Ureter (tissue), 1 donor: ENCODE results near the gene MEIS2. TPM values are rescaled to one million over a fixed set of nuclear protein-coding genes. Genes with fewer than 3 reads are reported as not detected.

ENCODE experiments used
- DNase-seq: peaks from one replicate; pipeline ENCODE4 v3.0.0-alpha.2; 2020; ENCODE audit warnings: low spot score
- total RNA-seq: library from RNA; stranded (reverse); gene quantifications from one replicate; pipeline ENCODE4 v1.2.4, GENCODE V29; 2023
- donor health status: DM: yes; HTN: yes; CAD: no.

MEIS2 gene
- total RNA-seq, 1 donor from 2014 or later, result 74.8 TPM

DNA sequence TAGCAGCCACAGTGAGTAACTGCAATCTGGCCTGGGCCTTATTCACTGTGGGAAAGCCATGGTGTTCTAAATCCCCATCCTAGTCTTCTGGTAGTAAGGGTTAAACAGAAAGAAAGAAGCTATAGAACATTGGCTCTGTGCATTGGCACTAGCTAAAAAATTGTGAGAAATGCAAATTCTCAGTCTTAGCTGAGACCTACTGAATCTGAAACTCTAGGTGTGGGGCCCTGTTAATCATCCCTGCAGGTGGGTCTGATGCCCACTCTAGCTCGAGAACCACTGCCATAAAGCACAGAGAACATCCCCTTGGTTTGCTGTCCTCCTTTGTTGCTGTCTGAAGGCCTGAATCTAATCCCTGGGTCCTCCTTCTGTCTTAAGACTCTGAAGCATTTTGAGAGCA, 59.3 kb downstream of the MEIS2 start:
- DNase-seq, result no peak

GRCh38 chr15:37040072-37040742, 60.1 kb downstream of the MEIS2 start:
- DNase-seq, result no peak

DNA sequence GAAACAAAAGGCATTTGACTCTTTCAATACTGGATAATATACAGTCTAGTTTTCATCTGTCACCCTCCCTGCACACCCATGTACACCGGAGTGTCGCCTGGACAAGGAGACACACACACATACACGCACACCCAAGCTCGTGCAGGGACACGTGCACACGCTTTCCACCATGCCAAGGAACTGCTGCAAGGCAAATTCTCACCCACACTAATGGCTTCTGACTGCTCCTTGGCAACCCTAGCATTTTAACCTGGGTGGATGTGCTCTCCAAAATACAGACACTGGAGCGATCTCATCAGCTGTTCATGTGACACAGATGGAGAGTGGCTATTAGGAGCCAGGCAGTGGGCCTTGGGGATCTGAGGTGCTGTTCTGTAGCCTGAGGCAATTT, 61.6 kb downstream of the MEIS2 start:
- DNase-seq, result no peak

GRCh38 chr15:37037850-37038715, 62.3 kb downstream of the MEIS2 start:
- DNase-seq, result no peak

DNA sequence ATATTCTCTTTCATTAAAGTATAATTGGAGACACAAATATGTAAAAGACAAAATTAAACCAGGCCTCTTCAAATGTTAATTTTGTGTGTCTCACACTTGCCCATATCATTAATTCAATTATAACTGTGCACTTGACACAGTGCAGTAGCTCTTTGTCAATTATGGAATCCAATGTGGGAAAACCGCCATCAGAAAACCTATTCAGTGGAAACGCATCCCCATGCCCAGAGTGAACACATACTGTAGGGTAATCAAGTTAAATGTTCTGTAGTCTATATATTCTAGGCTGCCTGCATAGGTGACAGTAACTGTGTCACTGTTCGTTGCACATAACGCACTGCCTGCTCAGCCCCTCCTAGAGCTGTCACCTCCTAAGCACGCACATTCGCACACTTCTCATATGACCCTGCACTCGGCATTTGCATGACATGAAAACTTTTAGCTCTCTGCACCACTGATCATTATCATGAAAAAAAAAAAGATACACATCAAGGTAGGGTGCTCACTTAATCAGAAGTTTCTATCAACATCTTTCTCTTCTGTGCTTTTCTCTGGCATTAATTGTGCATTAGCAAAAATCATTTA, 63.2 kb downstream of the MEIS2 start:
- DNase-seq, result no peak

DNA sequence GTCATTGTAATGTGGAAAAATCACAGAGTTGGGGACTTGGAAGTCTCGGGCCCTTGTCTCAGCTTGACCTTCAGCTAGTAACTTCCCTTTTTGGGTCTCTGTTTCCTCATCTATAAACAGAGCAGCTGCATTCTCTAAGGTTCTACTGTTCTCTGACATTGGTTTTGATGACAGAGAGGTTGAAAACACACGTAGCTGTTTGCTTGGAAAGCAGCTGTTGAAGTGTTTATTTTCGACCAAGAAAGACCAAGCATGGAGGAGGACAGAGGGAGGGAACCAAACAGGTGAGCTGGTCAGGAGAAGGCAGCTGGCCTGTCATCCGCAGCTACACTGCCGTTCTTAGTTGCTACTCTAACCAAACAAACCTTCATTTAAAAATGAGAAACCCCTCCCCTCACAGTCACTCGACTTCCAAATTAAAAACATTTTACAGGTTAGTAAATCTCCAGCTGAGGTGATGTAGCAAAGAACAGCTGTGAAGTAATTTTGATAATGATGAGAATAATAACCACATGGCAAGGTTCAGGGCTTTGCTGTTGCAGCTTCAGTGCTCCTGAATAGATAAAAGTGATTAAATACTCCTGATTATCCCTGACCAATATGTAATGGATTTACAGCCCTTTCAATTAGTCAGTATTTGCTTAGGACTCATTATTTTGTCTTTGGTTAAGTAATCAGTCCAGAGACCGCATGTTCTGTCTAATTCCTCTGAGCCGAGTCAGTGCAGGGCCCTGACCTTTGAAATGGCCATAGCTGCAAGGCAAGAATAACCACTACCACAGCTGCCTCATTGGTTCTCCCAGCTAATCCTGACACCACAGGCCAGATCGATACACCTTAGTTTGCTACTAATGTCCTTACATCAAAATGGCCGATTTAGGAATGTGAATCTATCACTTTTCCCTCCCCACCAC, 65.3 kb downstream of the MEIS2 start:
- DNase-seq, result no peak

GRCh38 chr15:37034392-37034791, 66.0 kb downstream of the MEIS2 start:
- no peak for DNase-seq

- no peak for DNase-seq
These were observed 68.1 kb downstream of the MEIS2 start for GRCh38 chr15:37032091-37032775.

DNA sequence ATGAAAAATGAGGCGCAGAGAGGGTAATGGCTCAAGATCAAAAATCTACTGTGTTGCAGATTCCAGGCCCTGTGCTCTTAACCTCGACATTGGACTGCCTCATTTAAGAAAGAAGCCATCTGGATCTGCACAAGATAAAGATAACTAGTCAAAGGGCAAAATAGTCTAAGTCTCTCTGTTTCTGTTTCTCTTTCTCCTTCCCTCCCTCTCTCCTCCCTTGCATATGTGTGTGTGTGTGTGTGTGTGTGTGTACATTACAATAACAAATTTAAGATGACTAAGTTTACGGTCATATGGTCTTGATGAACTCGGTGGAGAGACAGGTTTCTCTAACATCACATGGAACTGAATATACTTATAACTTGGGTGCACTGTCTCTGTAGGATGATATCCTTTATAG, 69.2 kb downstream of the MEIS2 start:
- DNase-seq, result no peak

DNA sequence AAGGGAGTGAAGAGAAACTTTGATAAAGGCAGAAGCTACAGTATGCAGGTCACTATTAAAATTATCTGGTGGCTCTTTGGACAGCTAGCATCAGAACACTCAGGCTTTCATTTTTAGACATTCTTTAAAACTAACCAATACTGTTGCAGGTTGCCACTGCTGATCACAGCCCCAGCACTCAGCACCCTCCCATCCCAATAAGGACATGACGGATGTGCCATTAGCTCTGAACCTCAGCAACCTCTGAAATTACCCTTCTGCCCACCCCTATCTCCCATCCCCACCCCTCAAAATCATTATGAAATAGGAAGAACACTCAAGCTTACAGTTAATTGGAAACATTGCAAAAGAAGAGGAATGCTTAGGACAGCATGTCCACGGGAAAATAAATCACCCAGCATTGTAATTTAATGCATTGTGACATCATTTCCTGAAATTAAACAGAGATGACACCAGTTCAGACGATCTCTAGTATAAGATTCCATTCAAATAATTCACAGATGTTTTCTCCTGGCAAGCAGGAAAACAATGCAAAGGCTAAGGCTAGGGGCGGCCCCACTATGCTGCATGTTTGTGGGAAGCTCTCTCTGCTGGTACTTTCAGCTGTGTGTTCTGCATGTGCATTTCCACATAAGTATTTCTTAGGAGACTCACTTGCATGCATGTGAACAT, 71.6 kb downstream of the MEIS2 start:
- no peak for DNase-seq

DNA sequence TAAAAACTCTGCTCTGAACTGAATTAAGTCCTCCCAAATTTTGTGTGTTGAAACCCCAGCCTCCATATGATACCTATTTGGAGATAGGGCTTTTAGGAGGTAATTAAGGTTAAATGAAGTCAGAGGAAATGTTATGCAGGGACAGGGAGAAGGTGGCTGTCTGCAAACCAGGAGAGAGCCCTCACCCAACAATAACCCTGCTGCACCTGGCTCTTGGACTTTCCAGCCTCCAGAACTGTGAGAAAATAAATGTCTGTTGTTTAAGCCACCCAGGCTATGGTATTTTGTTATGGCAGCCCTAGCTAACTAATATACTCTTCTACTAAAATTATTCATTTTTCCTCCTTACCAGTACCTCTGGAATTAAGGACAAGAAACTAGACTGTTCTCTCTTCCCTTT, 79.5 kb downstream of the MEIS2 start:
- DNase-seq, result no peak

DNA sequence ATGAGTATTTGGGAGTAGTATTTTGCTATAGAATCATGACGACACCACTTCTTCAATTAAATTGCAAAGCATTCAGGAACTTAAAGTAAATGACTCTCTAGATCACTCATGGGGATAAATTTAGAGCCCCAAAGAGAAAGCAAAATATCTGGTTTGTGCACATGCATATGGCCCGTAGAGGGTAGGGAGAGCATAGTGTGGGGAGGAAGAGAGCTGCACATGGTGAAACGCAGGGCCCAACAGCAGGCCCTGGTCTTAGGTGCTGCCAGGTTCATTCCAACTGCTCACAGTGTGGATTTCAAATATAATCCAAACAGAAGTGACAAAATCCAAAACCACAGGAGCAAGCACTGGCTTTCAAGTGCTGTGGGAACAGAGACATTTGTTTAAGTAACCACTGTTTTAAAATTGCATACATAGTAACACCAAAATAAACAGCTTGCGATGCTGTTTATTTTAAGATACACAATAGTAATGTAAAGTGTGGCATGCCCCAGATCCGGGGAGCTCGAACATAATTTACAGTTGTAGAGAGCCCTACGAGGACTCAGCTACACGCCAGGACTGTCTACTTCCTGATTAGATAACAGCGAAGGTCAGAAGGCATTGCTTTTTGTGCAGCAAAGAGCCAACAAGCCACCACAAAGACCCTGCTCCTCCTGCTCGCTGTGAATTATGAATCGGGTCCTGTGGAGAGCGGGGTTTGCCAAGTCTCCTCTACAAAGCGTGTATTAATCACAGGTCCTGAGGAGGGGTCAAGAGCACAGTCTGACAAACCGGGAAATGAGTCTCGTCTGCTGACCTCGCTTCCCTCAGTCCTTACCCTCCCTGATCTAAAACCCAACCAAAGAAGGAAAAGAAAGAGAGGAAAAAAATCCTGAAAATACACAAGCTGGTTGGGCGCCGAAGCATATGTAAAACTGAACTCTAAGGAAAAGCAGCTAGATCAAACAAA, 80.6 kb downstream of the MEIS2 start:
- no peak for DNase-seq

DNA sequence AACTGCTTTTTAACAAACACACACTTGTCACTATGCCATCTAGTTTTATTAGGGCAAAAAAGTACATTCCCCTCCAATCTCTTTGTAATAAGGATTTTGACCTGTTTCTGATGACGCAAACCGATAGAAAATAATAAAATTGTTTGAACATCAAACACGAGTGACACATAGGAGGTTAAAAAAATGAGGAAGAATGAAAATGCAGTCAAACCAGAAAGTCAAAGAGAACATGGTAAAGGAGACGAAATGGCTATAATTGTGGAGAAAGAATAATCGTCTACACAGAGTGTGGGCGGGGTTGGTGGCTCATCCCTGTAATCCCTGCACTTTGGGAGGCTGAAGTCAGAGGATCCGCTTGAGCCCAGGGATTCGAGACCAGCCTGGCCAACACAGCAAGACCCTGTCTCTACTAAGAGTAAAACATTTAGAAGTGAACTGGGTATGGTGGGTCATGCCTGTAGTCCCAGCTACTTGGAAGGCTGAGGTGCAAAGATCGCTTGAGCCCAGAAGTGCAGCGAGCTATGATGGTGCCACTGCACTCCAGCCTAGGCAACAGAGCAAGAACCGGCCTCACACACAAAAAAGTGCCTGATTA, 83.2 kb downstream of the MEIS2 start:
- DNase-seq, result no peak

GRCh38 chr15:37016231-37016630, 84.1 kb downstream of the MEIS2 start:
- no peak for DNase-seq

GRCh38 chr15:37015451-37015850, 84.9 kb downstream of the MEIS2 start:
- no peak for DNase-seq

DNA sequence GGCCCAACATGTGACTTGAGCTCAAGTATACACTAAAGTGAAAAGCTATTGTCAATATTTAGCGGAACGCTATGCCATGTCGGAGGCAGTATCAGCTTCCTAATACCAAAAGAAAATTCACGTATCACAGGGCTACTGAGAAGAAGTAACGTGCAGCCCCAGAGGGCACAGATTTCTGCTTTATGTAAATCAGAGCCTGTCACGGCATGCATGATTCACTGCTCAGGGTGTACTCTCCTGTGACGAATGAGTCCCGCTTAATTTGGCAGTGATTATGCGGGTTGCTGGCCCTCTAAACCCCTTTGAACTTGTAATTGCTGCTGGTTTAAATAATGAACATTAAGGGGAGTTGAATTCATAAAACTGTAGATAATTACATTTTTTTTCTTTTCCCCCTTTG, 85.3 kb downstream of the MEIS2 start:
- no peak for DNase-seq

- DNase-seq, result no peak
These were observed 85.8 kb downstream of the MEIS2 start for GRCh38 chr15:37014566-37014965.

GRCh38 chr15:37014137-37014536, 86.2 kb downstream of the MEIS2 start:
- no peak for DNase-seq

DNA sequence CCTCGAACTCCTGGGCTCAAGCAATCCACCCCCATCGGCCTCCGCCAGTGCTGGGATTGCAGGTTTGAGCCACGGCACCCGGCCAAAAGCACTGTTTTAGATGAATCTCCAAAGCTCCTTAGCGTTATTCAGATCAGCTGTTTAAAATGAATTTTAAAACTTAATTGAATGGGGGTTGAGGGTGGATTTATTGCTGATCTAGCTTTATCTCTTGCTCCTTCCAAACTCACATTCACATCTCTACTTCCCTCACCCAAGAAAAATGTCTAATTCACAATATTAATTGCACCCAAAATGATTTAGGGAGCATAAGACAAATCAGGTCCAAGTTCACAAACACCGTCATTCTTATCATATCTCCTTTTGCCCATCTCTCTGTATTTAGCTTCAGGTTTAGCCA, 89.8 kb downstream of the MEIS2 start:
- DNase-seq, result no peak
